Measurements from ENCODE around the gene ARMC9.
"Not testable (repeated sequence)": the region's sequence is repeated elsewhere in the genome, so short reads cannot be mapped to it uniquely, and the experiment has no call there.

The ARMC9 gene

DNA sequence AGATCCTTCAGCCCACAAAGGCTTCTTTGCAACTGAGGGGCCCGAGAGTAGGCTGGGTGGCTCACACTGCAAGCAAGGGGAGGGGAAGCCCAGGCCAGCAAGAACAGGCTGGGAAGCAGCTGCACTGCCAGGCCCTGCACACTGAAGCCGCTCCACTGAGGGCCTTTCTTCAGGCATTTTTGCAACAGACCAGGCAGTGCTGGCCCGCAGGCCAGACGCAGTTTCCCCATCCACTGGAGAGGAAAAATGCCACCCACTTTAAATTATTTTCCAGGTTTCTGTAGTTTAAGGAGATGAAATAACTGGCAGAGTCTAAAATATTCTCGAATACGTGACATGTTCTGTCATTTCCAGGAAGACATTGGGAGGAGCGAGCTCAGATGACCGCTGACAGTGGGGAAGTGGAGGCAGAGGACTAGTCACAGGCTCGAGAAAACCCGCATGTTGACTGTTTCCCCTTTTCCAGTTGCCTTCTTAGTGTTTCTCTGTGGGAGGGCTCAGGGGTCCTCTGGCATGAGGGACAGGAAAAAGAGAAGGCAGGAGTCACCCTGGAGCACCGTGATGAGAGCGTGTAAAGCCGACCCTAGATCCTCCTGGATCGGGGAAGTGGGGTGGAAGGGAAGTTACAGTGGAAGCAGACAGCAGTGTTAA lies 143.8 kb downstream of the ARMC9 start:
- DNase-seq (ENCODE audit: low read depth in 2 of 2): no peak

DNA sequence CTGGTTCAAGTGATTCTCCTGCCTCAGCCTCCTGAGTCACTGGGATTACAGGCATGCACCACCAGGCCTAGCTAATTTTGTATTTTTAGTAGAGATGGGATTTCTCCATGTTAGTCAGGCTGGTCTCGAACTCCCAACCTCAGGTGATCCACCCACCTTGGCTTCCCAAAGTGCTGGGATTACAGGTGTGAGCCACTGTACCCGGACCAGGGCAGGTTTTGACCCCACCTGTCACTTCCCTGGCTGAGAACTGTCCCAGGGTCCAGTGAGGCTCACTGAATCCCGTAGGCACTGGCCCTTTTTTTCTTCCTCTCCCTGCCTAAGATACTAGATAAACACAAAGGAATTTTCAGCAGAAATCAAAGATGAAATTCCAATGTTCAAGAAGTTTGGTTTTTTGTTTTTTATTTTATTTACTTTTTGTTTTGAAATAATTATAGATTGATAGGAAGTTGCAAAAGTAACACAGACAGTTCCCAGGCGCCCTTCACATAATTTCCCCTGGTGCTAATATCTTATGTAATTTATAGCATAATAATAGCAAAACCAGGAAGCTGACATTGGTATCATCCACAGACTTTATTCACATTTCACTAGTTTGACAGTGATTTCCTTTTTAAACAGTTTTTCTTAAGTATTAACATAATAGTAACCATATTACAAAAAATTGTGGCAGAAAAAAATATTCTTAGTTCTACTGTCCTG lies 144.7 kb downstream of the ARMC9 start:
- DNase-seq (ENCODE audit: low read depth in 2 of 2): no peak

DNA sequence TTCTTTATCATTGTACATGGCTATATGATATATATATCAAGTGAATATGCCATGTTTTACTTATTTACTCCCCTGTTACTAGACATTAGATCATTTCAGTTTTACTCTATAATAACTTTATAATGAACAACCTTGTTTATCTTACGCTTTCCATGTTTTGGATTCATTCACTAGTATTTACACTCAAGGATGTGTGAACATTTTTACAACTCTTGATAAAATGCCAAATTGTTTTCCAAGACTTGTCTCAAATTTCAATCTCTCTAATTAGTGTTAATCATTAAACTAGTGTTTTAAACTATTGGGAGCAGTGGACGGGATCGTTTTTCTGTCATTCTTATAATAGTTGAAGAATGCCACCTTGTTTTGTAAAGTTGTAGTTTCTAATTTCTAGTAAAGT lies 145.6 kb downstream of the ARMC9 start:
- no peak for DNase-seq (ENCODE audit: low read depth in 2 of 2)

DNA sequence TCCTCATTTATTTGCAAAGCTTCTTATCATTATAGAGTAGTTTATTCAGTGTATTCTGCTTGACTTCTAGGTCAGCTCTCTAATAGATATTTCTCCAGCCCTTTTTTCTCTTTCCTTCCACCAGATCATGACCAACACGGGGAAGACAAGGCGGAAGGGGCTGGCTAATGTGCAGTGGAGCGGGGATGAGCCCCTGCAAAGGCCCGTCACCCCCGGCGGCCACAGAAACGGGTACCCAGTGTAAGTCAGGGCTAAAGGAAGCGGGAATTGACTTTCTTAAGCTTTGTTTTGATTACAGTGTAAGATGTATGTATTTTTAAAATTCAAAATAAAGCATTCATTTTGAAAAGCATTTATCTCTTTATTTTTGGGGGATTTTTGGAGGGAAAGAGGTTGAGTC lies 146.4 kb downstream of the ARMC9 start:
- DNase-seq (ENCODE audit: low read depth in 2 of 2): no peak

DNA sequence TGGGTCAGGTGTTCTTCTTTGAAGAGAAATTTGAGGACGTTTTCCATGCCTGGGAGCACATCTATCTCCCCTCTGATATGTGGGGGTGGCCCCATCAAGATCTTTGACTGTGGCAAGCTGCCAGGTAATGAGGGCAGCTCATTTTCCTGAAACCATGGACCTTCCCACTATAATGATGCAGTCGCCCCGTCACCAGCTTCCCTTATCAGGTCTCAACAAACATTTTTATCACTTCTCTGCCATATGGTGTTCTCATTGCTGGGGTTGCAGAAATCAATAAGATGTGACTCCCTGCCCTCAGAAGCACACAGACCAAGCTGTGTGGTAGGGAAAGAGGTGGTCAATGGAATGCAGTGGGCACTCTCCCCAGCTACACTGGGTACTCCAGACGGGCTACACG lies 148.7 kb downstream of the ARMC9 start:
- DNase-seq (ENCODE audit: low read depth in 2 of 2): no peak

DNA sequence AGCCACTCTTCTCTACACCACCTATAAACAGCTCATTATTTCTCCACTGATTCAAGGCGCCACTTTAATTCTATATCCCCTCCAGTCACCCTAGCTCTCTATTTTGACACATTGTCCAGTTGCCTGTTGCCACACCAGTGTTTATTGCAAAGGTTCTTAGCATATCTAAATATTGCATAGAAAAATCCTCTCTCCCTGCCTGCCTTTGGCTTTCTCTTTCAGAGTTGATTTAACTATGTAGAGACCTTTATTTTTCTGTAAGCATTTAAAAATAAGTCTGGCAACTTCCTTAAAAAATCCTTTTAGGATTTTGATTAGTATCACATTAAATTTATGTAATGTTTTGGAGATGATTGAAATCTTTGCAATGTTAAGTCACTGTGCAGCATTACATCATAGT lies 149.2 kb downstream of the ARMC9 start:
- no peak for DNase-seq (ENCODE audit: low read depth in 2 of 2)

DNA sequence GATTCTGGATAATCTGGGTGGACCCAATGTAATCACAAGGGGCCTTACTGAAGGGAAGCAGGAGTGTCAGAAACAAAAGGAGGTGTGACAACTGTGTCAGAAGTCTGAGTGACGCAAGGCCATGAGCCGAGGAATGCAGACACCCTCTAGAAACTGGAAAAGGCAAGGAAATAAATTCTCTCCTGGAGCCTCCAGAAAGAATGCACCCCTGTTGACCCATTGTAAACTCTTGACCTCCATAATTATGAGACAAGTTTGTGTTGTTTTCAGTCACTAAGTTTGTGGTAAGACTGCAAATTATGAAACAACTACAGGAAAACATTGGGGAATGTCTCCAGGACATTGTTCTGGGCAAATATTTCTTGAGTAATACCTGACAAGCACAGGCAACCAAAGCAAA lies 149.7 kb downstream of the ARMC9 start:
- no peak for DNase-seq (ENCODE audit: low read depth in 2 of 2)

DNA sequence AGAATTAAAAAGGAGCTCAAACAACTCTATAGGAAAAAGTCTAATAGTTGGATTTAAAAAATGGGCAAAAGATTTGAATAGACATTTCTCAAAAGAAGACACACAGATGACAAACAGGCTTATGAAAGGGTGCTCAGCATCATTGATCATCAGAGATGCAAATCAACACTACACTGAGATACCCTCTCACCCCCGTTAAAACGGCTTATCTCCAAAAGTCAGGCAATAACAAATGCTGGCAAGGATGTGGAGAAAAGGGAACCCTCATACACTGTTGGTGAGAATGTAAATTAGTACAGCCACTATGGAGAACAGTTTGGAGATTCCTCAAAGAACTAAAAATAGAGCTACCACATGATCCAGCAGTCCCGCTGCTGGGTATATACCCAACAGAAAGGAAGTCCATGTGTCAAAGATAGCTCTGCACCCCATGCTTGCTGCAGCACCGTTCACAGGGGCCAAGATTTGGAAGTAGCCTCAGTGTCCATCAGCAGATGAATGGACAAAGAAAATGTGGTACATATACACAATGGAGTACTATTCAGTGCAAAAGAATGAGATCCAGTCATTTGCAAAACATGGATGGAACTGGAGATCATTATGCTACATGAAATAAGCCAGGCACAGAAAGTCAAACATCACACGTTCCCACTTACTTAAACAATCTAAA lies 150.4 kb downstream of the ARMC9 start:
- DNase-seq (ENCODE audit: low read depth in 2 of 2): no peak

DNA sequence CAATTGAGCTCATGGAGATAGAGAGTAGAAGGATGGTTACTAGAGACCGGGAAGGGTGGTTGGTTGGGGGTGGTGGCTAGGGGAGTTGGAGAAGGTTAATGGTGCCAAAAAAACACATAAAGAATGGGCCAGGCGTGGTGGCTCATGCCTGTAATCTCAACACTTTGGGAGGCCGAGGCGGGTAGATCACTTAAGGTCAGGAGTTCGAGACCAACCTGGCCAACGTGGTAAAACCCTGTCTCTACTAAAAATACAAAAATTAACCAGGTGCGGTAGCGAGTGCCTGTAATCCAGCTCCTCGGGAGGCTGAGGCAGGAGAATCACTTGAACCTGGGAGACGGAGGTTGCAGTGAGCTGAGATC lies 150.9 kb downstream of the ARMC9 start:
- not testable (repeated sequence) for DNase-seq (ENCODE audit: low read depth in 2 of 2)

DNA sequence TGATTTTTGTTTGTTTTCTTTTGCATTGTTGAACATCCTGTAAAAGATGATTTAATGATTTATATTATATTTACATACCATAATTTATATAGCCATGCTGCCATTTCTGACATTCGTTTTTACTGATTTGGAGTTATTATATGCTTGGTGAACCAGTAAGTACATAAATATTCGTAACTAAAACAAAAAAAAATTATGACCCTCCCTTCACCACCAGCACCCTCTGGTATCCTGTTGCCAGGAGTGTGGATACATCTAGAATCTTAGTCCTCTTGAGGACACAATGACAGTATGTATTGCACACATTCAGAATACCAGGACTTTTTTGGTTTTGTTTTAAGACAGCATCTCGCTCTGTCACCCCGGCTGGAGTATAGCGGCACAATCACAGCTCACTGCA lies 153.2 kb downstream of the ARMC9 start:
- no peak for DNase-seq (ENCODE audit: low read depth in 2 of 2)

DNA sequence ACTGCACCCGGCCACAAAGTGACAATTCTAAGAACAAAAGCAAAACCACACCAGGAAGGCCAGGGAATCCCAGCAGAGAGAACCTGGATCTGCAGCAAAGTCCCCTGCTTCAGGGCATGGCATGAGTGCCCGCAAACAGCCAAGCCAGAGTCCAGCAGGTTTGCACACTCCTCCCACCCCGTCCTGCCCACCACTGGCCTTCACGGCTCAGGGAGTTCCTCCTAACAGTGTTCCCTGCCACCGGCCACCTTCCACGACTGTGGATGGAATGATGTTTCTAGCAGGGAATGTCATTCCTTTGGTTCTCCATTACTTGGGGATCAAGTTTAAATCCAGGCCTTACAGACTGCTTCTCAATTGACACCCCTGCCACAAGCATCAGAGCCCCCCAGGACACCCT lies 155.0 kb downstream of the ARMC9 start:
- no peak for DNase-seq (ENCODE audit: low read depth in 2 of 2)

DNA sequence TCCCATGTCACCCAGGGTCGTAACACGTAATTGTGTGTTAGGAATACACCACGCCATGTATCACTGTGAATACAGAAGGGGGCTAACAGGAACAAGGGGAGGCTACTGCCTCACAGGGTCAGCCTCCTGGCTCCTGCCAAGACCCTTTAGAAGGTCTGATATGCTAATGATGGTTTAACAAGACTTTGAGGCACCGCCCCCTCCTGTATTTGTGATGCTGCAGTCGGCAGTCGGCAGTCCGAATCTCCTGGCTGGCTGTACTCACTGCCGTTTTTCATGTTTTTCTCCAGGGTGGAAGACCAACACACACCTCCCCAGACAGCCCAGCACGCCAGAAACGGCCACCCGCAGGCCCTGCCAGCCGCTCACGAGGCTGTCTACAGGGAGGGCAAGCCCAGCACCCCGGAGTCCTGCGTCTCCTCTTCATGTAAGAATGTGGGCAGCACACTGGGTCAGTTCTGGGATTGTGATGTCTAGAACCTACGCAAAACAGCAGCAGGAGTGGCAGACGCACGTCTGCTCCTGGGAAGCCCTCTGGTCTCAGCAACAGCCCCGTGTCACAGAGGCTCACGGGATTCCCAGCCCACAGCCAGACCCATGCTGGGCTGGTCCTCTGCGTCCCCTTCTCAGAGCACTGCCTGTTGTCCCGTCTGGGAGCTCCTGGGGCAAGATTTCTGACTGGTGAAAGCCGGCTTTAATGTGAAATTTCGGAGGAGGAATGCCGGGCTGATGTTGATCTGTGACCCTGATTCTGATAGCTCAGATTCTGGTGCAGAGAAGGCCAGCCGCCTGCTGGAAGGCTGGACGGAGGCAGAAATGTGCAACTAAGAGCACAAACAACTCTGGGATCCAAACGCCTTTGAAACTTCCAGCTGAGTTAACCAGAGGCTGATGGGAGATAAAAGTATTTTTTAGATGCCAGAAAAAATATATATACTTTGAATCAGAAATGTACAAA lies 157.4 kb downstream of the ARMC9 start:
- no peak for DNase-seq (ENCODE audit: low read depth in 2 of 2)

DNA sequence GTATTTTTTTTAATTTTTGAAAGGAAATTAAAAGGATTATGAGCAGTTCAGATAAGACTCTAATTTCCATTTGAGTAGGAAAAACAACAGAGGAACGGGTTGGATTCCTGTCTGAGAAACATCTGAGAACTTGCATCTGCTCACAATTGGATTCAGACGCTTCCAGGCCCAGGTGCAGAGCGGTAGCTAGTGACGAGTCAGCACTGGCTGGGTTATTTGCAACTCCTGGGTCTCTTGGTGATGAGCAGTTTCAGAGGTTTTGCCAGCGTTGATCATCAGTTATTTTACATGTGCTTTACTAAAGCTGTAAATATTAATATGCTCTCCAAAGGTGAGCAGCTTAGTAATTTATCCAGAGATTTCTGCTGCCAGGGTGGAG lies 158.0 kb downstream of the ARMC9 start:
- DNase-seq (ENCODE audit: low read depth in 2 of 2): no peak

DNA sequence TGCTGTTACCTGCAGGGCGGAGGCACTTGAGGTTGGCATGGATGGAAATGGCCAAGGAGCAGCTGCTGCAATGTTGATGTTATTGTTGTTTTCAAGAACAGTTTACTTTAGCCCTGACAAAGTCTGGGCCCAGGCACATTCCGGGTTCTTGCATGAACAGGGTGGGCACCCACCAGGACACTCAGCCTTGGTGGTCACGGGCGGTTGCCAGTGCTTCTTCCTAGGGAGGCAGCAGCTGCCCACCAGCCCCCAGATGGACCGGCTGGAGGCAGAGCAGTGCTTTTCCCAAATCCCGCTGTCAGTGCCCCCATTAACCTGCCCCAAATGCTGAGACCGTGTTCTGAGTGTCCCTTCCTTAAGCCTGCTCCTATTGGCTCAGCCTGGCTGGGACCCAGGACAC lies 158.6 kb downstream of the ARMC9 start:
- no peak for DNase-seq (ENCODE audit: low read depth in 2 of 2)

DNA sequence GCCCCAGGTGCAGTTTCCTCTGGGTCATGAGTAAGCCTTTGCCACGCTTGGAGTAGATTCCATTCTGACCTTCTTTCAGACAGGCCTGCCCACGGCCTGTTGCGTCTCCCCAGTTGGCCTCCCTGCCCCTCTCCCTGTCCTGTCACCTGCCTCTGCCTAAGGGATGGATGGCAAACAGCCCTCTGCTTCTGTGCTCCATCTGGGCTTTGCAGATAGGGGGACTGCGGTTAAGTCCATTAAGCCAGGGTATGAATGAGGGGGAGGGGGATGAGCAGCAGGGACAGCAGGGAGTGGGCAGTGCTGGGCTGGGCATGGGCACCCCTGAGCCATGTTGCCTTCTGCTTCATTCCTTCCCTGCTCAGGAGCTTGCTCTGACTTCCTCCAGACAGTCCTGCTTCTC lies 159.5 kb downstream of the ARMC9 start:
- DNase-seq (ENCODE audit: low read depth in 2 of 2): no peak

DNA sequence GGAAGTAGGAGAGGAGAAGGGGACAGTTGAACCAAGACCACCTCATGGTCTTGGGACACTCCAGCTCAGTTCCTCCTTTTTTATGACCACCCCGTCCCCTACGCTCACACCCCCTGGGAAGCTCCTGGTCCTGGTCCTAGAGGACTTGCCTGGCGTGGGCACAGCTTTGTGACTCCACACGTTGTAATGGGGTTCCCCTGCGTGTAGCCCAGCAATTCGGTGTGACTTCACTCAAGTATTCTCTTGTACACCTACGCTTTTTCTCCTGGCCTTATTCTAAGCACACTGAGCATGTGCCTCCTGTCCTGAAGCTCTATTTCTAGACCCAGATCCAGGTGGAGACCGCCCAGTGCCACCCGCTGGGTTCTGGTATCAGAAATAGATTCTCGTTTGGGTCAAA lies 161.0 kb downstream of the ARMC9 start:
- no peak for DNase-seq (ENCODE audit: low read depth in 2 of 2)

DNA sequence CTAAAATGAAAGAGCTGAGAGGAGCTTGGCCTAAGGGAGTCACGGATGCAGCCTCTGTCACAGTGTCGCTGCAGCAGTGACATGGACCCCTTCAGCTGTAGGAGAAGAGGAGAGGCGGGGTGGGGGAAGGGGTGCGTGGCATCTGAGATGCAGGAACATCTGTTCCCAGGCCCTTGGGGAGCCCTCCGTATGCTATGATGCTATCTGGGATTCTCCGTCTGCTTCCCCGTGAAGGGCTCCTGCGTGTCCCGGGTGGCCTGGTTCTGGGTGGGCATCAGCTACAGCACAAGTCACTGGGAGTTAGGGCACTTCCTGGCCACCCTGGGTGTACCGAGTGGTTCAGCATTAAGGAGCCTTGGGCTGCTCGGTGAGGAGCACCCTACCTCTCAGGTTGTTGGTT lies 161.5 kb downstream of the ARMC9 start:
- no peak for DNase-seq (ENCODE audit: low read depth in 2 of 2)

DNA sequence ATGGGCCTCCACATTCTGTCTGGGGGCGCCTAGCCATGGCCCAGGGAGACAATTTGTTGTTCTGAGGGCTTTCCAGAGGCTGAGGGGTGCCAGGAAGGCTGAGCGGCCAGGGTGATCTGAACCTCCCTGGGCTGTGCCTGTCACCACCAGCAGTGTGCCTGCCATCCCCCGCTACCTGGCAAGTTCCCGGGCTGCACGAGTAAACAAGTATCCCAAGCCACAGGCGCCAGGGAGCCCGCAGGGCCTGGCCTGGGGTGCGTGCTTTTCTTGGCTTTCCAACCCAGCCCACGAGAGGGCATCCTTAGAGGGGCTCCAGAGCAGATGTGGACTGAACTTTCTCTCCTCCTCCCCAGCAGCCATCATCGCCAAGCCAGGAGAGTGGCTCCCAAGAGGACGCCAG lies 162.0 kb downstream of the ARMC9 start:
- DNase-seq (ENCODE audit: low read depth in 2 of 2): no peak

DNA sequence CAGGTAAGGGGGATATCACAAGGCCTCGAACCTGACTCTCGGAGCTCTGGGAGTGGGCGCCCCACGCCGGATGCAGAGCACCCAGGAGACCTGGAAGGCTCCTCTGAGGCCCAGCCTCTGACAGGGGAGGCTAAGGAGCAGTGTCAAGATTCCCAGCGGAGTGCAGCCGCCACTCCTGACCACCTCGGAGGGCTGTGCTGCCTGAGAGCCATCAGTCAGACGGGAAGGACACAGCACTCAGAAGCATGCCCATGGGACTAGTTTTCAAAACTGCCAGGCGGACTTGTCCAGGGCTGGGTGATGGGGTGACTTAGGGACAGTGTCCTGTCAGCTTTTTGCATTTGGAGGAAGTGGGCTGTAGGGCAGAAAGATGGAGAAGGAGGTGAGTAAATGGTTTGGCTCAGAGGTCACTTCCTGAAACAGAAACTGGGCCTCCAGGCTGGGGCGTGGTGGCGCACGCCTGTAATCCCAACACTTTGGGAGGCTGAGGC lies 162.5 kb downstream of the ARMC9 start:
- no peak for DNase-seq (ENCODE audit: low read depth in 2 of 2)

DNA sequence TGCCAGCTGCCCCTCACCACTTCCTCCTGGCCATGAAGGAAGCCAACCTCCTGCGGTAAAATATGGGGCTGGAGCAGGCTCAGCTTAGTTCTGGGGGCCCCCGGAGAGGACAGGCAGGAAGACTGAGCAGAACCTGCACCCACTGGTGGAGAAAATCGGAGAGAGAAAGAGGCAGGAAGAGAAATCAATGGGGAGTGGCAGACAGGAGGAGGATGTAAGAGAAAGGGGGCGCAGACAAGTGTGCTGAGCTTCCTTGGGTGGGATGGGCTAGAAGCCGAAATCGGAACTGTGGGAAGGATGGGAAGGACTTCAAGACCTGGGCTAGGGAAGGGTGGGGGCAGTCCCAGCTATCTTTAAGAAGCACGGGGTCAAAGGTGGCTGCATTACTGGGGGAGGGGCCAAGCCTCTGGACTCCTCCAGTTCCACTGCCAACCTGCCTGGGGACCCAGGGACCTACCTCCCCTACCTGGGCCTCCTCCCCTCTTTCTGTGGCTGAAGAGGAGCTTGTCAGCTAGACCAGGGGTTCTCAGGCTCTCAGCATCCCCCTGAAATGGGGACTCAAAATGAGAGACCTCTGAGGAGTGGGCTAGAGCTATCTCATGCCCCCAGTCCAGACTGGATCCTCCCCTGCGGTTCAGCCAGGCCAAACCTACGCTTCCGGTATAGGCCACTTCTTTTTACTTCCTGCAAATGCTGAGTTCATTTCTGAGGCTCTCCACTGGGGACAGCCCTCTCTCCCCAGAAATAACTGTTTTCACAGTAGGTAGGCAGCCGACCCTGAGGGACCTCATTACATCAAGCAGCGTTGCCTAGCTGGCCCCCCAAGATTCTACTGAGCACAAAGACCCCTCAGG lies 163.5 kb downstream of the ARMC9 start:
- DNase-seq (ENCODE audit: low read depth in 2 of 2): peak in 1 of 2 donors; percentile 5

DNA sequence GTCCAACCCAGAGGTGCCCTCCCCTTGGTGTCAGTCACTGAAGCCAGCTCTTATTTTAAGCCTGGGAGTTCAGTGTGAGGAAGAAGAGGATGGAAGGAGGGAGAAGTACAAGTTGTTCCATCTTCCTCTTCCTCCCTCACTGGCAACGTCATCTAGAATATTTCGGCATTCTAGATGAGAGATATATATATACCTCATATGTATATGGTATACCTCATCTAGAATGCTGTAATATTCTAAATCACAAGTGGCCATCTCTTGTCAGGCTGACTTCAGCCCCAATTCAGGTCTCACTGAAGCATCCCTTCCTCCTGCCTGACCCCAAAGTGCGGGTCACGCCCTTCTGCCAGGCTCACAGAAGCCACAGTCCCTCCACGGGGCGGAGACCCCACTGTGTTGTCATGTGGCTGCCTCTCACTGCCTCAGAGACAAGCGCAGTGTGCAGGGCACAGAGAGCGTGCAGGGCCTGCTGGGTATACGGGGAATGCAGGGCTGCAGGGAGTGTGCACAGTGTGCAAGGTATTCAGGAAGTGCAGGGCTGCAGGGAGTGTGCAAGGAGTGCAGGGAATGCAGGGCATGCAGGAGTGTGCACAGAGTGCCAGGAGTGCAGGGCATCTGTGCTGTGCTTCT lies 164.2 kb downstream of the ARMC9 start:
- no peak for DNase-seq (ENCODE audit: low read depth in 2 of 2)

Measured in stimulated activated CD4-positive, alpha-beta T cell treated with anti-CD3 and anti-CD28 coated beads, Interleukin-15, amount 100 ng/mL, for 48 hours (primary cell).